HepG2 (cell line): Measurements from ENCODE around the gene COA3. TPM values are rescaled to one million over a fixed set of nuclear protein-coding genes. Genes with fewer than 3 reads are reported as not detected.

Source experiments
- CC2D1A ChIP-seq: sonication (generic); formaldehyde crosslinking; IDR thresholded peaks from 2 replicates; pipeline ENCODE4 v1.8.1; 2023; ENCODE audit warnings: mild to moderate bottlenecking, missing genetic modification reagents
- EEA1 ChIP-seq: sonication (generic); formaldehyde crosslinking; IDR thresholded peaks from 2 replicates; pipeline ENCODE4 v1.5.1; 2020; ENCODE audit warnings: mild to moderate bottlenecking, missing genetic modification reagents, borderline replicate concordance
- MBD4 ChIP-seq: IDR thresholded peaks from 2 replicates; pipeline ENCODE4 v1.6.1; 2012; ENCODE audit warnings: low read length, inconsistent platforms, borderline replicate concordance
- MED8 ChIP-seq: sonication (generic); formaldehyde crosslinking; IDR thresholded peaks from 2 replicates; pipeline ENCODE4 v1.8.1; 2023; ENCODE audit warnings: mild to moderate bottlenecking, missing genetic modification reagents; ENCODE audit not compliant: insufficient replicate concordance
- MTA3 ChIP-seq: sonication (generic); formaldehyde crosslinking; IDR thresholded peaks from 2 replicates; pipeline ENCODE4 v1.4.0; 2020; ENCODE audit warnings: missing genetic modification reagents
- SIX1 ChIP-seq: sonication (generic); formaldehyde crosslinking; IDR thresholded peaks from 2 replicates; pipeline ENCODE4 v1.4.0; 2020; ENCODE audit warnings: missing genetic modification reagents, borderline replicate concordance
- ZNF230 ChIP-seq: sonication (generic); formaldehyde crosslinking; IDR thresholded peaks from 2 replicates; pipeline ENCODE4 v1.4.0; 2020; ENCODE audit warnings: mild to moderate bottlenecking, missing genetic modification reagents
- ZNF510 ChIP-seq: sonication (generic); formaldehyde crosslinking; IDR thresholded peaks from 2 replicates; pipeline ENCODE4 v1.4.0; 2020; ENCODE audit warnings: low read depth, mild to moderate bottlenecking, missing genetic modification reagents
- ZNF550 ChIP-seq: sonication (generic); formaldehyde crosslinking; IDR thresholded peaks from 2 replicates; pipeline ENCODE4 v1.4.0; 2020; ENCODE audit warnings: mild to moderate bottlenecking, missing genetic modification reagents, borderline replicate concordance
- ZNF768 ChIP-seq: sonication (generic); formaldehyde crosslinking; IDR thresholded peaks from 2 replicates; pipeline ENCODE4 v1.4.0; 2020; ENCODE audit warnings: missing genetic modification reagents
- polyA plus RNA-seq, 8 experiments: library from polyadenylated mRNA; depleted of rRNA in 3 of 8; stranded (reverse) in 7 of 8; unstranded in 1 of 8; fragments of >200 nt; fragmentation: Illumina TruSeq in 4 of 8; extraction: Trizol in 4 of 8; gene quantifications; 2 replicates each; pipeline versions ENCODE4 v1.2.1 to v1.2.3, GENCODE V29; 2011 to 2016; ENCODE audit warnings: low read depth in 4 of 8, missing spikeins in 1 of 8, mixed read lengths in 1 of 8; ENCODE audit not compliant: insufficient read depth in 1 of 8
- total RNA-seq, 5 experiments: library from RNA; depleted of rRNA; stranded (reverse); fragments of >200 nt; fragmentation: Illumina TruSeq; extraction: Trizol; gene quantifications; 2 replicates each; pipeline ENCODE4 v1.2.3, GENCODE V29; 2016; ENCODE audit warnings: low read depth in 1 of 5
- TF ChIP-seq, protein P1 (sequence below): sonication (generic); formaldehyde crosslinking; IDR thresholded peaks from 2 replicates; pipeline ENCODE4 v1.5.1; 2020; ENCODE audit warnings: mild to moderate bottlenecking, missing genetic modification reagents
- TF ChIP-seq, protein P2 (sequence below): sonication (generic); formaldehyde crosslinking; IDR thresholded peaks from 2 replicates; pipeline ENCODE4 v1.9.0; 2021; ENCODE audit warnings: missing genetic modification reagents, borderline replicate concordance
- TF ChIP-seq, protein P3 (sequence below): sonication (generic); formaldehyde crosslinking; IDR thresholded peaks from 2 replicates; pipeline ENCODE4 v1.4.0; 2020; ENCODE audit warnings: missing genetic modification reagents, borderline replicate concordance
- TF ChIP-seq, protein P4 (sequence below), 2 experiments: sonication (generic) in 1 of 2; formaldehyde crosslinking in 1 of 2; IDR thresholded peaks; 2 replicates each; pipeline versions ENCODE4 v1.6.1 to v1.9.0; 2014 to 2022; ENCODE audit warnings: antibody characterized with exemption in 1 of 2, borderline replicate concordance in 1 of 2, inconsistent platforms in 1 of 2, low read depth in 1 of 2, missing genetic modification reagents in 1 of 2

COA3 gene
- total and polyA plus RNA-seq, 2 of the 13 experiments (the other 11 are each of a cell fraction or from before 2014, with no cell fraction given), result 133 to 202 TPM

DNA sequence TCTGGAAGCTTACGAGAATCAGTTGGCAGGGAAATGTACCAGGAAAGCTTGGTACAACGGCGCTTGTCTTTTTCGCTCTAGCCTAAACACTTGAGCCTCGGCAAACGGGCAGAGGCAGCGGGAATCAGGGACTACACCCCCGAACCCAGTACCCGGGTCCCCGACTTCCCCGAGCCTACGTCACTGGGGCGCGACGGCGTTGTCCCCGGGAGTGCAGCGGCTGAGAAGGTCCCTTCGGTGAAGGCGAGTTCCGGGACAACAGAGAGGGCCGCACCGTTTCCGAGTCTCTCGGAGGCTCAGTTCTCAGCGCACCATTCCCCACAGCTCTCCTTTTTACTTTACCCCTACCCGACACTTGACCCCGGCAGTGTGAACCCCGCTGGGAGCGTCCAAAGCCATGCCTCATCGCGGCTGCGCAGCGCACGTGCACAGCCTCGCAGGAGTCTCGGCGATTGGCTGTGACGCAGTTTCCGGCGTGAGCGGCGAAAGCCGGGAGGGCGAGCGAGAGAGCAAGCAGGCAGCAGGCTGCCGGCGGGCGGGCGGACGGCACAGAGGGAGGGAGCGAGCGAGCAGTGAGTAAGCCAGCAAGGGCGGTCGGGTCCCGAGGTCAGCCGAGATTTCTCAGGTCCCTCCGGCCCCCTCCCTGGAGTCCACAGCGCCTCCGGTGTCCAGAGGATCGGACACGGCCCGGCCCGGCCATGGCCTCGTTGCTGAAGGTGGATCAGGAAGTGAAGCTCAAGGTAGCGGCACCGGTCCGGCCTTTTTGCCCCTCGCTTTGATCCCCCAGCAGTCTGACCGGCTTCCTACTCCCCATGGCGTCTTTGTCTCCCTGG lies 34.6 kb upstream of the COA3 start, which contains the start of gene PSME3 (continued):
- TF ChIP-seq, protein P1, sequence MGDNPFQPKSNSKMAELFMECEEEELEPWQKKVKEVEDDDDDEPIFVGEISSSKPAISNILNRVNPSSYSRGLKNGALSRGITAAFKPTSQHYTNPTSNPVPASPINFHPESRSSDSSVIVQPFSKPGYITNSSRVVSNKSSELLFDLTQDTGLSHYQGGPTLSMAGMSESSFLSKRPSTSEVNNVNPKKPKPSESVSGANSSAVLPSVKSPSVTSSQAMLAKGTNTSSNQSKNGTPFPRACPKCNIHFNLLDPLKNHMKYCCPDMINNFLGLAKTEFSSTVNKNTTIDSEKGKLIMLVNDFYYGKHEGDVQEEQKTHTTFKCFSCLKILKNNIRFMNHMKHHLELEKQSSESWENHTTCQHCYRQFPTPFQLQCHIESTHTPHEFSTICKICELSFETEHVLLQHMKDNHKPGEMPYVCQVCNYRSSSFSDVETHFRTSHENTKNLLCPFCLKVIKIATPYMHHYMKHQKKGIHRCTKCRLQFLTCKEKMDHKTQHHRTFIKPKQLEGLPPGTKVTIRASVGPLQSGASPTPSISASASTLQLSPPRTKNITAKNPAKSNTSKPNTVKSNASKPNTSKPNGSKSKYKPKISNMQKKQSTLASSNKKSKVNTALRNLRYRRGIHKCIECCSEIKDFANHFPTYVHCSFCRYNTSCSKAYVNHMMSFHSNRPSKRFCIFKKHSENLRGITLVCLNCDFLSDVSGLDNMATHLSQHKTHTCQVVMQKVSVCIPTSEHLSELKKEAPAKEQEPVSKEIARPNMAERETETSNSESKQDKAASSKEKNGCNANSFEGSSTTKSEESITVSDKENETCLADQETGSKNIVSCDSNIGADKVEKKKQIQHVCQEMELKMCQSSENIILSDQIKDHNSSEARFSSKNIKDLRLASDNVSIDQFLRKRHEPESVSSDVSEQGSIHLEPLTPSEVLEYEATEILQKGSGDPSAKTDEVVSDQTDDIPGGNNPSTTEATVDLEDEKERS (CRISPR knock-in tag), result peak; percentile 92
- TF ChIP-seq ZNF510 (CRISPR knock-in tag), result peak; percentile 99
- TF ChIP-seq ZNF230 (CRISPR knock-in tag), result peak; percentile 96
- no peak for TF ChIP-seq MTA3
- TF ChIP-seq, protein P2, sequence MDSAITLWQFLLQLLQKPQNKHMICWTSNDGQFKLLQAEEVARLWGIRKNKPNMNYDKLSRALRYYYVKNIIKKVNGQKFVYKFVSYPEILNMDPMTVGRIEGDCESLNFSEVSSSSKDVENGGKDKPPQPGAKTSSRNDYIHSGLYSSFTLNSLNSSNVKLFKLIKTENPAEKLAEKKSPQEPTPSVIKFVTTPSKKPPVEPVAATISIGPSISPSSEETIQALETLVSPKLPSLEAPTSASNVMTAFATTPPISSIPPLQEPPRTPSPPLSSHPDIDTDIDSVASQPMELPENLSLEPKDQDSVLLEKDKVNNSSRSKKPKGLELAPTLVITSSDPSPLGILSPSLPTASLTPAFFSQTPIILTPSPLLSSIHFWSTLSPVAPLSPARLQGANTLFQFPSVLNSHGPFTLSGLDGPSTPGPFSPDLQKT (CRISPR knock-in tag), result no peak
- TF ChIP-seq MBD4, result no peak
- TF ChIP-seq ZNF768 (CRISPR knock-in tag), result peak; percentile 82; the same call in 1 of the 2 replicates
- no peak for TF ChIP-seq CC2D1A (CRISPR knock-in tag)
- TF ChIP-seq, protein P3, sequence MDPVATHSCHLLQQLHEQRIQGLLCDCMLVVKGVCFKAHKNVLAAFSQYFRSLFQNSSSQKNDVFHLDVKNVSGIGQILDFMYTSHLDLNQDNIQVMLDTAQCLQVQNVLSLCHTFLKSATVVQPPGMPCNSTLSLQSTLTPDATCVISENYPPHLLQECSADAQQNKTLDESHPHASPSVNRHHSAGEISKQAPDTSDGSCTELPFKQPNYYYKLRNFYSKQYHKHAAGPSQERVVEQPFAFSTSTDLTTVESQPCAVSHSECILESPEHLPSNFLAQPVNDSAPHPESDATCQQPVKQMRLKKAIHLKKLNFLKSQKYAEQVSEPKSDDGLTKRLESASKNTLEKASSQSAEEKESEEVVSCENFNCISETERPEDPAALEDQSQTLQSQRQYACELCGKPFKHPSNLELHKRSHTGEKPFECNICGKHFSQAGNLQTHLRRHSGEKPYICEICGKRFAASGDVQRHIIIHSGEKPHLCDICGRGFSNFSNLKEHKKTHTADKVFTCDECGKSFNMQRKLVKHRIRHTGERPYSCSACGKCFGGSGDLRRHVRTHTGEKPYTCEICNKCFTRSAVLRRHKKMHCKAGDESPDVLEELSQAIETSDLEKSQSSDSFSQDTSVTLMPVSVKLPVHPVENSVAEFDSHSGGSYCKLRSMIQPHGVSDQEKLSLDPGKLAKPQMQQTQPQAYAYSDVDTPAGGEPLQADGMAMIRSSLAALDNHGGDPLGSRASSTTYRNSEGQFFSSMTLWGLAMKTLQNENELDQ (CRISPR knock-in tag), result peak; percentile 82; the same call in 1 of the 2 replicates
- peak; percentile 77 for TF ChIP-seq MED8 (CRISPR knock-in tag)
- TF ChIP-seq EEA1 (CRISPR knock-in tag), result 0 out of 2 replicates have a peak, but pooled peaks have one; percentile 68
- TF ChIP-seq ZNF550, result no peak; the same call in 1 of the 2 replicates
- 0 out of 2 replicates have a peak, but pooled peaks have one; percentile 49 for TF ChIP-seq SIX1 (CRISPR knock-in tag)
- TF ChIP-seq, protein P4, sequence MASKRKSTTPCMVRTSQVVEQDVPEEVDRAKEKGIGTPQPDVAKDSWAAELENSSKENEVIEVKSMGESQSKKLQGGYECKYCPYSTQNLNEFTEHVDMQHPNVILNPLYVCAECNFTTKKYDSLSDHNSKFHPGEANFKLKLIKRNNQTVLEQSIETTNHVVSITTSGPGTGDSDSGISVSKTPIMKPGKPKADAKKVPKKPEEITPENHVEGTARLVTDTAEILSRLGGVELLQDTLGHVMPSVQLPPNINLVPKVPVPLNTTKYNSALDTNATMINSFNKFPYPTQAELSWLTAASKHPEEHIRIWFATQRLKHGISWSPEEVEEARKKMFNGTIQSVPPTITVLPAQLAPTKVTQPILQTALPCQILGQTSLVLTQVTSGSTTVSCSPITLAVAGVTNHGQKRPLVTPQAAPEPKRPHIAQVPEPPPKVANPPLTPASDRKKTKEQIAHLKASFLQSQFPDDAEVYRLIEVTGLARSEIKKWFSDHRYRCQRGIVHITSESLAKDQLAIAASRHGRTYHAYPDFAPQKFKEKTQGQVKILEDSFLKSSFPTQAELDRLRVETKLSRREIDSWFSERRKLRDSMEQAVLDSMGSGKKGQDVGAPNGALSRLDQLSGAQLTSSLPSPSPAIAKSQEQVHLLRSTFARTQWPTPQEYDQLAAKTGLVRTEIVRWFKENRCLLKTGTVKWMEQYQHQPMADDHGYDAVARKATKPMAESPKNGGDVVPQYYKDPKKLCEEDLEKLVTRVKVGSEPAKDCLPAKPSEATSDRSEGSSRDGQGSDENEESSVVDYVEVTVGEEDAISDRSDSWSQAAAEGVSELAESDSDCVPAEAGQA (IDR thresholded peaks at IDR 0.05; ENCODE audit: low read depth), result peak; percentile 92
- TF ChIP-seq, protein P4 (CRISPR knock-in tag; IDR thresholded peaks at IDR 0.05; ENCODE audit: borderline replicate concordance), result peak; percentile 51; the same call in 1 of the 2 replicates
